ENCODE results near the gene ARHGAP44.

The ARHGAP44 gene

DNA sequence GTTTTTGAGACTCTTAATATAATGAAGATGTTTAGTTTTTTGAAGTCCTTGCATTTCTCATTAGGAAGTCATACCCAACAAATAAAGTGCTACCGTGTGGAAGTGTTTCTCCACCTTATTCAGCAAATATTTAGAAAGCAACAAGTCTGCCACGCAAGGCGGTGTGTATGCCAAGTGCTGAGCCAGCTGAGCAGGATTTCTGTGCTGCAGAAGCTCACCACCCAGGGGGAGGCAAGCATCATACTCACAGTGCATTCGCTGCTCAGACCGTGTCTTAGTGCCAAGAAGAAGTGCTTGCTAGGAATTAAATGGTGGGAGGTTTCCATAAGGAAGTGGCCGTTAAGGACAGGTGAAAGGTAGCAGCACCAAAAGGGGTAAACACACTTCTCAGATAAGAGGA is 111.2 kb downstream of the ARHGAP44 start:
- CTCF ChIA-PET, result no interaction called here
- POLR2A ChIA-PET, result no interaction called here
- Histone ChIP-seq H3K9me3 (ENCODE audit: control insufficient read depth, insufficient read depth, low read depth, low read length) (no peaks in the 10 kb centered on the region), H3K27ac (ENCODE audit: extremely low read depth, low read depth, low read length) (no peak overlapping the region), H3K4me1 (ENCODE audit: control insufficient read depth, insufficient read depth, low read length) (peaks cover 10% of the 10 kb centered on the region), H3K4me3 (ENCODE audit: low read depth, low read length) (no peak overlapping the region), H3K36me3 (ENCODE audit: control insufficient read depth in 2 of 2, insufficient read depth in 1 of 2, low read length in 2 of 2) (peaks cover 5 to 7% of the 10 kb centered on the region in 2 experiments; a peak in 2 of 3 replicates)
- no peak for TF ChIP-seq ZNF221 (tag by site-specific recombination; IDR thresholded peaks at IDR 0.05; ENCODE audit: borderline replicate concordance)
- TF ChIP-seq, protein P1, sequence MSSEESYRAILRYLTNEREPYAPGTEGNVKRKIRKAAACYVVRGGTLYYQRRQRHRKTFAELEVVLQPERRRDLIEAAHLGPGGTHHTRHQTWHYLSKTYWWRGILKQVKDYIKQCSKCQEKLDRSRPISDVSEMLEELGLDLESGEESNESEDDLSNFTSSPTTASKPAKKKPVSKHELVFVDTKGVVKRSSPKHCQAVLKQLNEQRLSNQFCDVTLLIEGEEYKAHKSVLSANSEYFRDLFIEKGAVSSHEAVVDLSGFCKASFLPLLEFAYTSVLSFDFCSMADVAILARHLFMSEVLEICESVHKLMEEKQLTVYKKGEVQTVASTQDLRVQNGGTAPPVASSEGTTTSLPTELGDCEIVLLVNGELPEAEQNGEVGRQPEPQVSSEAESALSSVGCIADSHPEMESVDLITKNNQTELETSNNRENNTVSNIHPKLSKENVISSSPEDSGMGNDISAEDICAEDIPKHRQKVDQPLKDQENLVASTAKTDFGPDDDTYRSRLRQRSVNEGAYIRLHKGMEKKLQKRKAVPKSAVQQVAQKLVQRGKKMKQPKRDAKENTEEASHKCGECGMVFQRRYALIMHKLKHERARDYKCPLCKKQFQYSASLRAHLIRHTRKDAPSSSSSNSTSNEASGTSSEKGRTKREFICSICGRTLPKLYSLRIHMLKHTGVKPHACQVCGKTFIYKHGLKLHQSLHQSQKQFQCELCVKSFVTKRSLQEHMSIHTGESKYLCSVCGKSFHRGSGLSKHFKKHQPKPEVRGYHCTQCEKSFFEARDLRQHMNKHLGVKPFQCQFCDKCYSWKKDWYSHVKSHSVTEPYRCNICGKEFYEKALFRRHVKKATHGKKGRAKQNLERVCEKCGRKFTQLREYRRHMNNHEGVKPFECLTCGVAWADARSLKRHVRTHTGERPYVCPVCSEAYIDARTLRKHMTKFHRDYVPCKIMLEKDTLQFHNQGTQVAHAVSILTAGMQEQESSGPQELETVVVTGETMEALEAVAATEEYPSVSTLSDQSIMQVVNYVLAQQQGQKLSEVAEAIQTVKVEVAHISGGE (tag by site-specific recombination; conservative IDR thresholded peaks at IDR 0.05; ENCODE audit: low read depth), result no peak
- no peak for TF ChIP-seq ZBTB17 (tag by site-specific recombination; IDR thresholded peaks at IDR 0.05)
- TF ChIP-seq ZNF658 (tag by site-specific recombination; IDR thresholded peaks at IDR 0.05), result no peak
- TF ChIP-seq YY2 (tag by site-specific recombination; IDR thresholded peaks at IDR 0.05), result no peak
- TF ChIP-seq ZNF302 (tag by site-specific recombination; IDR thresholded peaks at IDR 0.05; ENCODE audit: low read depth), result no peak
- TF ChIP-seq ZXDB (tag by site-specific recombination; IDR thresholded peaks at IDR 0.05), result no peak
- no peak for TF ChIP-seq SCRT1 (tag by site-specific recombination; IDR thresholded peaks at IDR 0.05; ENCODE audit: borderline replicate concordance)
- no peak for TF ChIP-seq ZNF664 (tag by site-specific recombination; IDR thresholded peaks at IDR 0.05)
- TF ChIP-seq ZNF366 (tag by site-specific recombination; conservative IDR thresholded peaks at IDR 0.05), result no peak
- no peak for TF ChIP-seq ZNF433 (tag by site-specific recombination; IDR thresholded peaks at IDR 0.05; ENCODE audit: low read depth)
- TF ChIP-seq, protein P2, sequence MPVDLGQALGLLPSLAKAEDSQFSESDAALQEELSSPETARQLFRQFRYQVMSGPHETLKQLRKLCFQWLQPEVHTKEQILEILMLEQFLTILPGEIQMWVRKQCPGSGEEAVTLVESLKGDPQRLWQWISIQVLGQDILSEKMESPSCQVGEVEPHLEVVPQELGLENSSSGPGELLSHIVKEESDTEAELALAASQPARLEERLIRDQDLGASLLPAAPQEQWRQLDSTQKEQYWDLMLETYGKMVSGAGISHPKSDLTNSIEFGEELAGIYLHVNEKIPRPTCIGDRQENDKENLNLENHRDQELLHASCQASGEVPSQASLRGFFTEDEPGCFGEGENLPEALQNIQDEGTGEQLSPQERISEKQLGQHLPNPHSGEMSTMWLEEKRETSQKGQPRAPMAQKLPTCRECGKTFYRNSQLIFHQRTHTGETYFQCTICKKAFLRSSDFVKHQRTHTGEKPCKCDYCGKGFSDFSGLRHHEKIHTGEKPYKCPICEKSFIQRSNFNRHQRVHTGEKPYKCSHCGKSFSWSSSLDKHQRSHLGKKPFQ (tag by site-specific recombination; IDR thresholded peaks at IDR 0.05), result no peak
- no peak for TF ChIP-seq ZNF610 (tag by site-specific recombination; IDR thresholded peaks at IDR 0.05; ENCODE audit: borderline replicate concordance)
- TF ChIP-seq ZNF37A (tag by site-specific recombination; IDR thresholded peaks at IDR 0.05), result no peak
- no peak for TF ChIP-seq ZBTB6 (tag by site-specific recombination; IDR thresholded peaks at IDR 0.05)
- TF ChIP-seq ZNF626 (tag by site-specific recombination; IDR thresholded peaks at IDR 0.05), result no peak
- no peak for TF ChIP-seq ZNF48 (tag by site-specific recombination; IDR thresholded peaks at IDR 0.05)
- no peak for TF ChIP-seq ZNF423 (tag by site-specific recombination; IDR thresholded peaks at IDR 0.05)
- TF ChIP-seq ZSCAN16 (tag by site-specific recombination; IDR thresholded peaks at IDR 0.05), result no peak

GRCh38 chr17:12902046-12902445 is 112.7 kb downstream of the ARHGAP44 start:
- CTCF ChIA-PET, result interaction anchor here (0.6 to 0.9 kb wide), 2 partner anchors 13 to 60 kb away, joined by 3 to 5 read pairs; no protein-coding TSS in a partner anchor

More at GRCh38 chr17:12902046-12902445, 112.7 kb downstream of the ARHGAP44 start:
- H3K4me3 ChIP-seq (ENCODE audit: low read depth, low read length), result no peak overlapping the region
- no peak overlapping the region for H3K27ac ChIP-seq (ENCODE audit: extremely low read depth, low read depth, low read length)
- POLR2A ChIA-PET, result interaction anchor here (0.6 kb wide), 1 partner anchor 28 kb away, joined by 3 read pairs; no protein-coding TSS in a partner anchor
- no peaks in the 10 kb centered on the region for H3K9me3 ChIP-seq (ENCODE audit: control insufficient read depth, insufficient read depth, low read depth, low read length)
- no peak for TF ChIP-seq ZNF624 (tag by site-specific recombination; IDR thresholded peaks at IDR 0.05)
- TF ChIP-seq ZNF24 (tag by site-specific recombination; IDR thresholded peaks at IDR 0.05), result no peak
- no peak for TF ChIP-seq ZEB2 (tag by site-specific recombination; IDR thresholded peaks at IDR 0.05)
- TF ChIP-seq, protein P3, sequence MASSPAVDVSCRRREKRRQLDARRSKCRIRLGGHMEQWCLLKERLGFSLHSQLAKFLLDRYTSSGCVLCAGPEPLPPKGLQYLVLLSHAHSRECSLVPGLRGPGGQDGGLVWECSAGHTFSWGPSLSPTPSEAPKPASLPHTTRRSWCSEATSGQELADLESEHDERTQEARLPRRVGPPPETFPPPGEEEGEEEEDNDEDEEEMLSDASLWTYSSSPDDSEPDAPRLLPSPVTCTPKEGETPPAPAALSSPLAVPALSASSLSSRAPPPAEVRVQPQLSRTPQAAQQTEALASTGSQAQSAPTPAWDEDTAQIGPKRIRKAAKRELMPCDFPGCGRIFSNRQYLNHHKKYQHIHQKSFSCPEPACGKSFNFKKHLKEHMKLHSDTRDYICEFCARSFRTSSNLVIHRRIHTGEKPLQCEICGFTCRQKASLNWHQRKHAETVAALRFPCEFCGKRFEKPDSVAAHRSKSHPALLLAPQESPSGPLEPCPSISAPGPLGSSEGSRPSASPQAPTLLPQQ (tag by site-specific recombination; IDR thresholded peaks at IDR 0.05), result no peak
- TF ChIP-seq ZNF530 (tag by site-specific recombination; IDR thresholded peaks at IDR 0.05; ENCODE audit: low read depth), result no peak
- TF ChIP-seq ZNF221 (tag by site-specific recombination; IDR thresholded peaks at IDR 0.05; ENCODE audit: borderline replicate concordance), result no peak
- TF ChIP-seq KLF16 (tag by site-specific recombination; IDR thresholded peaks at IDR 0.05), result no peak
- peaks cover 10% of the 10 kb centered on the region for H3K4me1 ChIP-seq (ENCODE audit: control insufficient read depth, insufficient read depth, low read length)
- H3K36me3 ChIP-seq (ENCODE audit: control insufficient read depth in 2 of 2, insufficient read depth in 1 of 2, low read length in 2 of 2), result peaks cover 7 to 8% of the 10 kb centered on the region in 2 experiments; a peak in 2 of 3 replicates

Data from HEK293 (cell line).